GM12872 (cell line): ENCODE results near the gene ITSN2.

ENCODE experiments used
- TF ChIP-seq, protein P1 (sequence below): IDR thresholded peaks from 3 replicates; pipeline ENCODE4 v1.5.1; 2011; ENCODE audit warnings: low read depth, mild to moderate bottlenecking, low read length, moderate library complexity; ENCODE audit not compliant: insufficient read depth

ITSN2 gene

DNA sequence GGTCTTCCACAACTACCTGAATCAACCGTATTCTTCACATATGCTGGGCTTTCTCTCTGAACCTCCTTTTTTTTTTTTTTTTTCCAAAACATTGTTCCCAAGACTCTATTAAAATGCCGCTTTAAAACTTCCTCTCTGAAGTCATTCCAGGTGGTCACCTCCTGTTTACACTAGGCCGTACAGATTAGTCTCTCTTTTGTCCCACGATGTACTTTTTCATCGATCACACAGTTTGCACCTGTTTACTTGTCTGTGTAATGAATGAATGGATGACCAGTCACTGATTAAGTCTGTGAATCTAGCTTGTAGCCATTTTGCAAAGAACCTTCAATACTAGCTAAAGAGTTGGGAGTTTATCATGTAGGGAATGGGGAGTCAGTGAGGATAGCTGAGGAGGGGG lies 202.2 kb downstream of the ITSN2 start:
- TF ChIP-seq, protein P1, sequence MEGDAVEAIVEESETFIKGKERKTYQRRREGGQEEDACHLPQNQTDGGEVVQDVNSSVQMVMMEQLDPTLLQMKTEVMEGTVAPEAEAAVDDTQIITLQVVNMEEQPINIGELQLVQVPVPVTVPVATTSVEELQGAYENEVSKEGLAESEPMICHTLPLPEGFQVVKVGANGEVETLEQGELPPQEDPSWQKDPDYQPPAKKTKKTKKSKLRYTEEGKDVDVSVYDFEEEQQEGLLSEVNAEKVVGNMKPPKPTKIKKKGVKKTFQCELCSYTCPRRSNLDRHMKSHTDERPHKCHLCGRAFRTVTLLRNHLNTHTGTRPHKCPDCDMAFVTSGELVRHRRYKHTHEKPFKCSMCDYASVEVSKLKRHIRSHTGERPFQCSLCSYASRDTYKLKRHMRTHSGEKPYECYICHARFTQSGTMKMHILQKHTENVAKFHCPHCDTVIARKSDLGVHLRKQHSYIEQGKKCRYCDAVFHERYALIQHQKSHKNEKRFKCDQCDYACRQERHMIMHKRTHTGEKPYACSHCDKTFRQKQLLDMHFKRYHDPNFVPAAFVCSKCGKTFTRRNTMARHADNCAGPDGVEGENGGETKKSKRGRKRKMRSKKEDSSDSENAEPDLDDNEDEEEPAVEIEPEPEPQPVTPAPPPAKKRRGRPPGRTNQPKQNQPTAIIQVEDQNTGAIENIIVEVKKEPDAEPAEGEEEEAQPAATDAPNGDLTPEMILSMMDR = no peak

DNA sequence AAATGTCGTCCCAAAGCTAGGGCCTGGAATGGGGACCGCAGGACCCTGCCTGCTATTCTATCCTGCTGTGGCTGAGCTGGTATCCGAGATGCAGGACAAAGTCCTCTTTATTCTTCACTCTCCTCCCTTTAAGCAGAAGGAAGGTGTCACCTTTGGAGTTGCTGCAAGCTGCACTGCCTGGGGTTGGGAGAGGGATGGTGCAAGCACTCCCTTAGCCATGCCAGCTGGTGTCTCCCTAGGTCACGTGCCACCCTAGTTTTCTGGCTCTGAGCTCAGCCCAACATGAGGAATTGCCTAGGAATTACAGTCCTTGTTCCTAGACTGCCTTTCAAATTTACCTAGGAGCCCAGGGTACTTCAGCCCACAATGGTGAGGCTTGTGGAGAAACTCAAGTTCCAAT lies 206.9 kb downstream of the ITSN2 start:
- TF ChIP-seq, protein P1 = no peak
